Measurements from ENCODE around the gene FGF11. TPM values are rescaled to one million over a fixed set of nuclear protein-coding genes. Genes with fewer than 3 reads are reported as not detected.
A peak's percentile ranks its signal among the peaks of the same experiment; 100 is the strongest.

FGF11 gene
- total and polyA plus RNA-seq, 10 donors, result 1.0 to 5.5 (median 3.0) TPM

DNA sequence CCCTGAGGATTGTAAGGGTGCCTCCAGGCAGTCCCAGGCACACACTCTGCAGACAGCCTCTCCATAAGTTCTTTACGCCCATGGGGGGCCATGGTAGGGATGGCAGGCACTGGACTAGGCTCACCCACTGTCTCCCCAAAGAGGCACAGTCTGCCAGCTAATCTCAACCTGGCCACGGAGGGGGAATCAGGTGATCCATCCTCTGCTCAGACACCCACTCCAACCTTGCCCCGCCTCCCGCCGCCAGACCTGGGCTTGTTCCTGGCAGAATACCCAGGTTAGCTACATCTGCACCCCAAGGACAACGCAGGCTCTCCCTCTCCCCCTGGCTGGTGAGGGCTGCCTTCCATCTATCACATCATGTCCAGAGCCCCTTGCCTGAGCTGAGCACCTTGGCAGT, 30.4 kb upstream of the FGF11 start:
- no peak for TF ChIP-seq POLR2A (IDR thresholded peaks at IDR 0.05)
- TF ChIP-seq, protein P1, sequence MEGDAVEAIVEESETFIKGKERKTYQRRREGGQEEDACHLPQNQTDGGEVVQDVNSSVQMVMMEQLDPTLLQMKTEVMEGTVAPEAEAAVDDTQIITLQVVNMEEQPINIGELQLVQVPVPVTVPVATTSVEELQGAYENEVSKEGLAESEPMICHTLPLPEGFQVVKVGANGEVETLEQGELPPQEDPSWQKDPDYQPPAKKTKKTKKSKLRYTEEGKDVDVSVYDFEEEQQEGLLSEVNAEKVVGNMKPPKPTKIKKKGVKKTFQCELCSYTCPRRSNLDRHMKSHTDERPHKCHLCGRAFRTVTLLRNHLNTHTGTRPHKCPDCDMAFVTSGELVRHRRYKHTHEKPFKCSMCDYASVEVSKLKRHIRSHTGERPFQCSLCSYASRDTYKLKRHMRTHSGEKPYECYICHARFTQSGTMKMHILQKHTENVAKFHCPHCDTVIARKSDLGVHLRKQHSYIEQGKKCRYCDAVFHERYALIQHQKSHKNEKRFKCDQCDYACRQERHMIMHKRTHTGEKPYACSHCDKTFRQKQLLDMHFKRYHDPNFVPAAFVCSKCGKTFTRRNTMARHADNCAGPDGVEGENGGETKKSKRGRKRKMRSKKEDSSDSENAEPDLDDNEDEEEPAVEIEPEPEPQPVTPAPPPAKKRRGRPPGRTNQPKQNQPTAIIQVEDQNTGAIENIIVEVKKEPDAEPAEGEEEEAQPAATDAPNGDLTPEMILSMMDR (IDR thresholded peaks at IDR 0.05 in 8 of 11, conservative IDR thresholded peaks at IDR 0.05 in 3 of 11), result no peak
- no peak for TF ChIP-seq POLR2AphosphoS5 (IDR thresholded peaks at IDR 0.05)
- intact Hi-C loops (cut with DNase I; ENCODE audit: low total_unique reads), result no loop called here

DNA sequence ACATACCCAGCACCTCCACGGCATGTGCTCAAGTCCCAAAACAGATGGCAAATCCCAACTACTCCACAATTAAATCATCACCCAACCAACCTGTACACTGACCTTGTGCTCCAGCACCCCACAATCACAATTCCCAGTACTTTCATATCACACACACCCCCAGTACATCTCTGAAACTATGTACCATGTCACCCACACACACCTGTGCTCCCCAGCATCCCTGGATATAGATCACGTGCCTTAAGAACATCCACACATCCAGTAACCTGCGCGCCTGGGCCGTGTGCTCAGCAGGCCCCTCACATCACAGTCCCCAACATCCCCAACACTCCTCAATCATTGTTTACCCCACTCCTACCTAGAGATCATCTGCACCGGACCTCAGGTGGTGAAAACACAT, 29.6 kb upstream of the FGF11 start:
- TF ChIP-seq POLR2A (IDR thresholded peaks at IDR 0.05) (no peak), POLR2AphosphoS5 (IDR thresholded peaks at IDR 0.05) (no peak)
- TF ChIP-seq, protein P1 (IDR thresholded peaks at IDR 0.05 in 8 of 11, conservative IDR thresholded peaks at IDR 0.05 in 3 of 11), result no peak
- Histone ChIP-seq H3K4me3 (no peak overlapping the region), H3K27ac (no peak overlapping the region), H3K4me1 (peaks cover 0 to 22% (median 9%) of the 10 kb centered on the region in 6 donors), H3K36me3 (no peaks in the 10 kb centered on the region), H3K27me3 (replicated peaks in 1 of 7) (peaks cover 0 to 27% (median 7%) of the 10 kb centered on the region in 7 donors), H3K9me3 (no peaks in the 10 kb centered on the region)
- no peak for DNase-seq
- WGBS, 5 donors, result 87 to 98% (median 93%) methylated on average over 6 of the region's 6 CpGs
- intact Hi-C loops (cut with DNase I; ENCODE audit: low total_unique reads), result no loop called here

More for the DNA sequence above, 30.4 kb upstream of the FGF11 start:
- WGBS, 5 donors, result 82 to 89% (median 87%) methylated on average over 1 to 6 of the region's 6 CpGs
- Histone ChIP-seq H3K36me3 (no peaks in the 10 kb centered on the region), H3K9me3 (no peaks in the 10 kb centered on the region), H3K4me3 (peak overlapping the region in 1 of 8 donors; percentile 22), H3K27ac (no peak overlapping the region), H3K27me3 (replicated peaks in 1 of 7) (peaks cover 0 to 30% (median 7%) of the 10 kb centered on the region in 7 donors), H3K4me1 (peaks cover 0 to 25% (median 9%) of the 10 kb centered on the region in 6 donors)
- DNase-seq, result no peak

DNA sequence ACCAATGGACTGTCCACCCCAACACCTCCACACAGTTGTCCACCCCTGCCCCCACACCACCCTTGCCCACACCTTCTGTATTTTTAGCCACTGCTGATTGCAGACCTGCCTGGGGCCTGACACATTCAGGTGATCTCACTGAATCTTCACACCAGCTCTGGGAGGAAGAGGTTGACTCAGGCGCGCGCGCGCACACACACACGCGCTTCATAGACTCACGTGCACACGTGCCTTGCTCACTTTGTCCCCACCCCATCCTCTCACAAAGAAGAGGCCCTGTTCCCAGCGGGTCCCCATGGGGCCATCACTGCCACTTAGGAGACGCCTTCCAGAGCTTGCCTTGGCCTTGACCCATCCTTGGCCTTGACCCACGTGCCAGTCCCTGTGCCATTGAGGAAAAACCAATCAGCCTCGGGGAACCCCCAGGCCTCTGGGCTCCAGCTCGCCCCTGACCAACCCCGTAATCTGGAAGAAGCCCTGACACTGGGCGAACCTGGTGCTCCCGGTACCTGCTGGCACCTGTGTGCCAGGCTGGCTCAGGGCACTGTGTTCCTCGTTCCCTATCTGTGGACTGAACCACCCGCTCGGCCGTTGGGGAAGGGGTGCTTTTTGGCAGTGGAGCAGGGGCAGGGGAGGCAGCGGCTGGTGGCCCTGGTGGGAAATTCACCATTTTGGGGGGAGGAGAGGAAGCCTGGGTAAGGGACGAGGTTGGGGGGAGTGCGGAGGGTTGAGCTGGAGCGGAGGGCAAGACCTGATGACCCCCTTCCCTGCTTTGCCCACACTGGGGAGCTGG, 28.5 kb upstream of the FGF11 start:
- WGBS, 5 donors, result 86 to 93% (median 90%) methylated on average over 25 of the region's 25 CpGs

DNA sequence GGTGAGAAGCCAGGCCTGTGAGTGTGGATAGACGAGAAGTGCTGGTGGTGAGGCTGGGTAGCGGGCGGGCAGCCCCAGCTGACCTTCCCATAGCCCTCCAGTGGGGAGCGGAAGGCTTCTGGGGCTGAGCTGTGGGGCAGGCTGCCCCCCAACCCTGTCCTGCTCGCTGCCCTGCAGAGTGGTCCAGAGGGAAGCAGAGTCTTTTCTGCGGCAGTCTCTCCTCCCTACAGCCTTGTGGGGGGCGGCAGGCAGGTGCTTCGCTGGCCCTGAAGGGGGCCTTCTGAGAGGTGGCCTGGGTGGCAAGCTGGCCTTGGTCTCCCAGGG, 27.9 kb upstream of the FGF11 start:
- intact Hi-C loops (cut with DNase I; ENCODE audit: low total_unique reads), result no loop called here
- H3K27ac ChIP-seq, result no peak overlapping the region
- 89 to 98% (median 94%) methylated on average over 5 to 8 of the region's 8 CpGs for WGBS, 5 donors
- H3K27me3 ChIP-seq (replicated peaks in 1 of 7), result peaks cover 0 to 14% (median 0%) of the 10 kb centered on the region in 7 donors
- peaks cover 0 to 10% (median 0%) of the 10 kb centered on the region in 6 donors for H3K4me1 ChIP-seq
- H3K36me3 ChIP-seq, result no peaks in the 10 kb centered on the region
- no peak for DNase-seq
- H3K4me3 ChIP-seq, result no peak overlapping the region
- TF ChIP-seq POLR2AphosphoS5 (IDR thresholded peaks at IDR 0.05) (no peak), POLR2A (IDR thresholded peaks at IDR 0.05) (no peak)
- TF ChIP-seq, protein P1 (IDR thresholded peaks at IDR 0.05 in 8 of 11, conservative IDR thresholded peaks at IDR 0.05 in 3 of 11), result no peak
- H3K9me3 ChIP-seq, result no peaks in the 10 kb centered on the region

More for the DNA sequence above, 28.5 kb upstream of the FGF11 start:
- no peaks in the 10 kb centered on the region for H3K9me3 ChIP-seq
- no peak overlapping the region for H3K27ac ChIP-seq
- DNase-seq, result no peak
- no peak overlapping the region for H3K4me3 ChIP-seq
- no peaks in the 10 kb centered on the region for H3K36me3 ChIP-seq
- TF ChIP-seq, protein P1 (IDR thresholded peaks at IDR 0.05 in 8 of 11, conservative IDR thresholded peaks at IDR 0.05 in 3 of 11), result no peak
- no peak for TF ChIP-seq POLR2A (IDR thresholded peaks at IDR 0.05)
- no peak for TF ChIP-seq POLR2AphosphoS5 (IDR thresholded peaks at IDR 0.05)
- peaks cover 0 to 16% (median 0%) of the 10 kb centered on the region in 7 donors for H3K27me3 ChIP-seq (replicated peaks in 1 of 7)
- peaks cover 0 to 11% (median 2%) of the 10 kb centered on the region in 6 donors for H3K4me1 ChIP-seq
- intact Hi-C loops (cut with DNase I; ENCODE audit: low total_unique reads), result no loop called here

Data from spleen (tissue), 11 donors.